WTC11 (cell line): Measurements from ENCODE around the gene IL4I1.

ENCODE experiments used
- CTCF ChIP-seq: fragments of 200-600 bp; IDR thresholded peaks from 2 replicates; pipeline ENCODE4 v1.8.0; 2022; ENCODE audit warnings: antibody characterized with exemption
- FOXP4 ChIP-seq: sonication (generic); formaldehyde crosslinking; IDR thresholded peaks from 2 replicates; pipeline ENCODE4 v1.8.0; 2022; ENCODE audit warnings: mild to moderate bottlenecking, missing genetic modification reagents
- JUN ChIP-seq: sonication (generic); formaldehyde crosslinking; IDR thresholded peaks from 2 replicates; pipeline ENCODE4 v1.8.0; 2023; ENCODE audit warnings: mild to moderate bottlenecking, missing genetic modification reagents
- MAX ChIP-seq: sonication (generic); formaldehyde crosslinking; IDR thresholded peaks from 2 replicates; pipeline ENCODE4 v1.8.0; 2022; ENCODE audit warnings: mild to moderate bottlenecking, missing genetic modification reagents
- MLX ChIP-seq: sonication (generic); formaldehyde crosslinking; IDR thresholded peaks from 2 replicates; pipeline ENCODE4 v1.8.1; 2023; ENCODE audit warnings: mild to moderate bottlenecking, missing genetic modification reagents, moderate library complexity
- MYBL2 ChIP-seq: sonication (generic); formaldehyde crosslinking; IDR thresholded peaks from 2 replicates; pipeline ENCODE4 v1.8.1; 2023; ENCODE audit warnings: mild to moderate bottlenecking, moderate library complexity, missing genetic modification reagents
- NR1H2 ChIP-seq: sonication (generic); formaldehyde crosslinking; IDR thresholded peaks from 2 replicates; pipeline ENCODE4 v1.9.0; 2021; ENCODE audit warnings: mild to moderate bottlenecking, moderate library complexity, missing genetic modification reagents
- NR2C2 ChIP-seq: sonication (generic); formaldehyde crosslinking; IDR thresholded peaks from 2 replicates; pipeline ENCODE4 v1.8.0; 2022; ENCODE audit warnings: mild to moderate bottlenecking, missing genetic modification reagents
- NR3C1 ChIP-seq: sonication (generic); formaldehyde crosslinking; conservative IDR thresholded peaks from 2 replicates; pipeline ENCODE4 v1.8.1; 2023; ENCODE audit warnings: low read depth, mild to moderate bottlenecking, missing genetic modification reagents
- PRDM15 ChIP-seq: sonication (generic); formaldehyde crosslinking; IDR thresholded peaks from 2 replicates; pipeline ENCODE4 v1.8.0; 2022; ENCODE audit warnings: missing genetic modification reagents
- TEAD4 ChIP-seq: sonication (generic); formaldehyde crosslinking; IDR thresholded peaks from 2 replicates; pipeline ENCODE4 v1.8.0; 2022; ENCODE audit warnings: mild to moderate bottlenecking, missing genetic modification reagents
- ZBTB43 ChIP-seq: sonication (generic); formaldehyde crosslinking; IDR thresholded peaks from 2 replicates; pipeline ENCODE4 v1.8.1; 2023; ENCODE audit warnings: mild to moderate bottlenecking, missing genetic modification reagents
- ZNF317 ChIP-seq: sonication (generic); formaldehyde crosslinking; IDR thresholded peaks from 2 replicates; pipeline ENCODE4 v1.8.1; 2023; ENCODE audit warnings: low read depth, mild to moderate bottlenecking, moderate library complexity, missing genetic modification reagents, borderline replicate concordance

GRCh38 chr19:49845414-49845813, 51.3 kb downstream of the IL4I1 start:
- TF ChIP-seq CTCF (no peak), NR1H2 (CRISPR knock-in tag) (no peak), PRDM15 (CRISPR knock-in tag) (no peak), JUN (CRISPR knock-in tag) (no peak), ZNF317 (no peak), MAX (no peak), NR2C2 (CRISPR knock-in tag) (no peak), MYBL2 (CRISPR knock-in tag) (no peak), NR3C1 (CRISPR knock-in tag) (no peak), FOXP4 (no peak), ZBTB43 (CRISPR knock-in tag) (no peak), TEAD4 (CRISPR knock-in tag) (no peak), MLX (CRISPR knock-in tag) (no peak)
